CD4-positive, alpha-beta memory T cell (primary cell): ENCODE data around the gene TMEM170B. TPM values are rescaled to one million over a fixed set of nuclear protein-coding genes. Genes with fewer than 3 reads are reported as not detected.

ENCODE experiments used
- CTCF ChIA-PET: fragments of 350-600 bp; sonication (Branson Sonifier 250); formaldehyde crosslinking; loops from one replicate; lab custom pipeline; 2021; ENCODE audit warnings: inconsistent platforms; ENCODE audit not compliant: partially characterized antibody; lab: Charles Lee
- POLR2A ChIA-PET: fragments of 350-600 bp; sonication (Branson Sonifier 250); formaldehyde crosslinking; loops from one replicate; lab custom pipeline; 2021; ENCODE audit not compliant: partially characterized antibody; lab: Charles Lee
- DNase-seq, 5 donors: peaks; one replicate each; pipeline versions ENCODE4 v3.0.0 to v3.0.0-alpha.2; 2020 to 2022; ENCODE audit warnings: mixed read lengths in 1 of 5
- H3K27ac ChIP-seq: one replicate; pipeline ENCODE4 v1.7.0; 2013; ENCODE audit warnings: low read depth, low read length
- H3K27me3 ChIP-seq: 2 replicates; pipeline ENCODE4 v1.7.0; 2013; ENCODE audit warnings: mild to moderate bottlenecking, low read length, moderate library complexity; ENCODE audit not compliant: insufficient read depth
- H3K36me3 ChIP-seq: 2 replicates; pipeline ENCODE4 v1.7.0; 2013; ENCODE audit warnings: mild to moderate bottlenecking, low read length, moderate library complexity; ENCODE audit not compliant: insufficient read depth
- H3K4me1 ChIP-seq: 2 replicates; pipeline ENCODE4 v1.7.0; 2013; ENCODE audit warnings: mild to moderate bottlenecking, low read length, moderate library complexity; ENCODE audit not compliant: insufficient read depth
- H3K4me3 ChIP-seq, 2 donors: one replicate each; pipeline ENCODE4 v1.7.0; 2013; ENCODE audit warnings: low read length in 2 of 2, mild to moderate bottlenecking in 1 of 2
- H3K9me3 ChIP-seq, 2 donors: one replicate each; pipeline ENCODE4 v1.7.0; 2013; ENCODE audit warnings: low read length in 2 of 2, control low read depth in 1 of 2; ENCODE audit not compliant: control insufficient read depth in 1 of 2
- H3K27ac Mint-ChIP-seq, 7 donors: one replicate each; pipeline ENCODE4 v1.8.0; 2020 to 2021; ENCODE audit warnings: mixed read lengths in 7 of 7, mild to moderate bottlenecking in 6 of 7, inconsistent platforms in 3 of 7, moderate library complexity in 3 of 7
- H3K27me3 Mint-ChIP-seq, 2 donors: one replicate each; pipeline ENCODE4 v1.8.0; 2020 to 2021; ENCODE audit warnings: mixed read lengths in 2 of 2
- H3K36me3 Mint-ChIP-seq, 2 donors: one replicate each; pipeline ENCODE4 v1.8.0; 2020 to 2021; ENCODE audit warnings: mixed read lengths in 2 of 2, inconsistent platforms in 1 of 2, mild to moderate bottlenecking in 1 of 2
- H3K4me1 Mint-ChIP-seq, 4 donors: one replicate each; pipeline ENCODE4 v1.8.0; 2020 to 2021; ENCODE audit warnings: mixed read lengths in 4 of 4, mild to moderate bottlenecking in 1 of 4
- H3K4me3 Mint-ChIP-seq, 8 donors: one replicate each; pipeline ENCODE4 v1.8.0; 2020 to 2021; ENCODE audit warnings: mixed read lengths in 8 of 8, mild to moderate bottlenecking in 7 of 8, moderate library complexity in 6 of 8, inconsistent platforms in 3 of 8
- H3K9me3 Mint-ChIP-seq, 8 donors: one replicate each; pipeline ENCODE4 v1.8.0; 2020 to 2021; ENCODE audit warnings: mixed read lengths in 8 of 8, mild to moderate bottlenecking in 5 of 8, inconsistent platforms in 3 of 8, moderate library complexity in 1 of 8
- intact Hi-C: fragments of 100-400 bp; cut with micrococcal nuclease; formaldehyde crosslinking; loops from one replicate; pipeline ENCODE4 v1.15.1; 2023
- polyA plus RNA-seq, 2 donors: library from polyadenylated mRNA; unstranded; fragments of 300-500 nt; fragmentation: Illumina TruSeq; gene quantifications; one replicate each; pipeline ENCODE4 v1.2.3, GENCODE V29; 2021
- total RNA-seq, 2 experiments: library from RNA; stranded (reverse); gene quantifications; one replicate each; pipeline ENCODE4 v1.2.3, GENCODE V29; 2021

TMEM170B gene
- total and polyA plus RNA-seq, 4 experiments from 2014 or later, result 0.08 to 2.1 (median 1.2) TPM

GRCh38 chr6:11628562-11628961 lies 91.0 kb downstream of the TMEM170B start:
- no peak for DNase-seq
- no peak overlapping the region for H3K27ac ChIP-seq
- no peak overlapping the region for H3K27ac Mint-ChIP-seq
- intact Hi-C loops, result no loop called here
- no peaks in the 10 kb centered on the region for H3K36me3 ChIP-seq
- H3K4me1 ChIP-seq, result no peaks in the 10 kb centered on the region
- no peaks in the 10 kb centered on the region for H3K9me3 ChIP-seq
- CTCF ChIA-PET, result no interaction called here
- no peak overlapping the region for H3K4me3 ChIP-seq
- no peaks in the 10 kb centered on the region for H3K27me3 ChIP-seq
- peaks cover 10 to 17% of the 10 kb centered on the region in 2 donors for H3K27me3 Mint-ChIP-seq
- H3K4me1 Mint-ChIP-seq, result no peaks in the 10 kb centered on the region
- peaks cover 0 to 2% (median 0%) of the 10 kb centered on the region in 8 donors for H3K9me3 Mint-ChIP-seq
- no peaks in the 10 kb centered on the region for H3K36me3 Mint-ChIP-seq
- no peak overlapping the region for H3K4me3 Mint-ChIP-seq
- POLR2A ChIA-PET, result no interaction called here

- Histone ChIP-seq H3K27me3 (no peaks in the 10 kb centered on the region), H3K27ac (no peak overlapping the region), H3K4me1 (no peaks in the 10 kb centered on the region), H3K9me3 (no peaks in the 10 kb centered on the region), H3K4me3 (no peak overlapping the region), H3K36me3 (no peaks in the 10 kb centered on the region)
- intact Hi-C loops, result no loop called here
- Mint-ChIP-seq H3K4me3 (no peak overlapping the region), H3K27me3 (peaks cover 10 to 17% of the 10 kb centered on the region in 2 donors), H3K9me3 (peaks cover 0 to 2% (median 0%) of the 10 kb centered on the region in 8 donors), H3K36me3 (no peaks in the 10 kb centered on the region), H3K27ac (no peak overlapping the region), H3K4me1 (no peaks in the 10 kb centered on the region)
- no peak for DNase-seq
- ChIA-PET CTCF (no interaction called here), POLR2A (no interaction called here)
Measured at GRCh38 chr6:11631008-11631407, 93.5 kb downstream of the TMEM170B start.

DNA sequence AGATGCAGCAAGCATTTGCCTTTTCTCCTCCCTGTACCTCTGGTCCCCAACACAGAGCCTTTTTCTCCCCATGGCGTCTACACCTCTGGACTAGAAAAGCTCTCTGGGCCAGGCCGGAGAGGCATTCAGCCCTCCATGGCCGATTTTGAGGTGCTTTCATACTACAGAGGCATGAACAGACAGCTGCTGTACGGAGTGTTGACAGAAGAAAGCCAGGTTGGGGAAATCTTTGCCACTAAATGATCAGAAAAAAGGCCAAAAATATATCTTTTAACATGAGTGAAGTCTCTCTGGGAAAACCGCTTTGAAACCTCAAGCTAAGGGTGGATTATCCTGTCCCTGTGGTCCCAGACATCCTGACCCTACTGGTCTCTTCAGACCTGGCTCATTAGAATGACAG lies 94.0 kb downstream of the TMEM170B start:
- CTCF ChIA-PET, result no interaction called here

DNA sequence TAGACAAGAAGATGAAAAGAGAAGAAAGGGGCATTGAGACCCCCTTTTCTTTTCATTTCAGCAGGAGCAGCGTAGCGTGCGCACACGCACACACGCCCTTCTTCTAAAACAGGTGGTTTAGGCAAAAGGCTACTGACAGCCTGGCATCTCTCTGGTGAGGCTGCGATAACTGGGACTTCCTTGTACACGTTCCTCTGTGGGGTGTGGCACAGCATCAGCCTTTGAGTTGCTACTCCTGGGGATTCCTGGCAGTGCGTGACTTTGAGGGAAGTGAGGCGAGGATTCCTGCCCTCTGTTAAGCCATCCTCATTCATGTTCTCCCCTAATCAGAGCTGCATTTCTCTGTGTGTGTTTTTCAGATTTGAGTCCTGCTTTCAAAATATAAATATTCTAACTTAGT lies 94.7 kb downstream of the TMEM170B start:
- Mint-ChIP-seq H3K27ac (no peak overlapping the region), H3K9me3 (peaks cover 0 to 2% (median 0%) of the 10 kb centered on the region in 8 donors), H3K27me3 (peaks cover 8 to 16% of the 10 kb centered on the region in 2 donors), H3K4me1 (no peaks in the 10 kb centered on the region), H3K4me3 (no peak overlapping the region), H3K36me3 (no peaks in the 10 kb centered on the region)
- intact Hi-C loops, result no loop called here
- no peak for DNase-seq
- no peak overlapping the region for H3K4me3 ChIP-seq
- POLR2A ChIA-PET, result no interaction called here
- no peaks in the 10 kb centered on the region for H3K9me3 ChIP-seq
- CTCF ChIA-PET, result no interaction called here
- no peaks in the 10 kb centered on the region for H3K27me3 ChIP-seq
- no peaks in the 10 kb centered on the region for H3K36me3 ChIP-seq
- no peak overlapping the region for H3K27ac ChIP-seq
- H3K4me1 ChIP-seq, result no peaks in the 10 kb centered on the region

More for the DNA sequence above, 94.0 kb downstream of the TMEM170B start:
- POLR2A ChIA-PET, result no interaction called here
- no peak for DNase-seq
- Mint-ChIP-seq H3K9me3 (peaks cover 0 to 2% (median 0%) of the 10 kb centered on the region in 8 donors), H3K27ac (no peak overlapping the region), H3K27me3 (peaks cover 8 to 17% of the 10 kb centered on the region in 2 donors), H3K4me3 (no peak overlapping the region), H3K4me1 (no peaks in the 10 kb centered on the region), H3K36me3 (no peaks in the 10 kb centered on the region)
- Histone ChIP-seq H3K9me3 (no peaks in the 10 kb centered on the region), H3K4me3 (no peak overlapping the region), H3K27ac (no peak overlapping the region), H3K4me1 (no peaks in the 10 kb centered on the region), H3K36me3 (no peaks in the 10 kb centered on the region), H3K27me3 (no peaks in the 10 kb centered on the region)
- intact Hi-C loops, result no loop called here

DNA sequence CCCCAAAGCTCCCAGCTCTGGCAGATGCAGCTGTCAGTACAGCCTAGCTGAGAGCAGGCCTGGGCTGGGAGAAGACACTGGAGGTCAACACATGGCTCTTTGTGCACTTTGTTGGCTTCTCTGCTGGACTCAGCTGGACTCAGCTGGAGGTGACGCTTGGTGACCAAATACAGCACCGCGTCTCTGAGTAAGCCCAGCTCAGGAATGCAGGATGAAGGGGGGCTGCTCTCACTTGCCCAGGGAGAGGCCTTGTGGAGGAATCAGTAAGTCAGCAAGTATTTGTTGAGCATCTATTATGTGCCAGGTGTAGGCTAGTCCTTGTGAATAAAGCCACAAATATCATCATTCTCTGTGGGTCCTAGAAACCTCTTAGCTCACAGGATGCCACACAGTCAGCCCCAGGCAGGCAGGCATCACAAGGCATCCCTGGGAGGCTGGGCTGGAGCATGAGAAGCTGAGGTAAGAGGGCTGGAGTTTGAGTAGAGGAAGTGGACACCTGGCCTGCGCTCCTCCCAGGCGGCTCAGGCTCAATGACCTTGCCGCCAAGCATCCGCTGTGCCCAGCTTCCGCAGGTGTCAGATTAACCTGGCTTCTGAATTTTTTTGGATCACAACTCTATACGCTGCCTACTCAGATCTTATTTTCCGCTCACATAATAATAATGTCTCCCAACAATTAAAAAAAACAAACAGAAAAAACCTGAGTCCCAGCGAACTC lies 95.4 kb downstream of the TMEM170B start:
- POLR2A ChIA-PET, result no interaction called here
- no peaks in the 10 kb centered on the region for H3K36me3 ChIP-seq

More for the DNA sequence above, 95.4 kb downstream of the TMEM170B start:
- peaks cover 0 to 2% (median 0%) of the 10 kb centered on the region in 8 donors for H3K9me3 Mint-ChIP-seq
- no peaks in the 10 kb centered on the region for H3K36me3 Mint-ChIP-seq
- H3K27me3 Mint-ChIP-seq, result peaks cover 8 to 10% of the 10 kb centered on the region in 2 donors
- no peaks in the 10 kb centered on the region for H3K4me1 Mint-ChIP-seq
- Histone ChIP-seq H3K4me3 (no peak overlapping the region), H3K27ac (no peak overlapping the region), H3K4me1 (no peaks in the 10 kb centered on the region), H3K9me3 (no peaks in the 10 kb centered on the region), H3K27me3 (no peaks in the 10 kb centered on the region)
- CTCF ChIA-PET, result no interaction called here
- H3K27ac Mint-ChIP-seq, result no peak overlapping the region
- intact Hi-C loops, result no loop called here
- no peak overlapping the region for H3K4me3 Mint-ChIP-seq
- no peak for DNase-seq

Other genes starting within 250 kb of the TMEM170B start
- 1 to 10 TPM; 7.0 to 8.0 TPM for gene ADTRP, start 241.1 kb downstream of the TMEM170B start, total RNA-seq
- 10 to 100 TPM; 15.8 to 41.9 TPM for gene ADTRP, start 241.1 kb downstream of the TMEM170B start, polyA plus RNA-seq